HG02798 (cell line): Measurements from ENCODE around the gene C3orf33.

Experiments
- ATAC-seq: cut with Tn5 transposase; IDR thresholded peaks from one replicate; pipeline ENCODE4 v1.9.1; 2021; ENCODE audit warnings: mild to moderate bottlenecking; ENCODE audit not compliant: unreplicated experiment, poor library complexity

Gene C3orf33

DNA sequence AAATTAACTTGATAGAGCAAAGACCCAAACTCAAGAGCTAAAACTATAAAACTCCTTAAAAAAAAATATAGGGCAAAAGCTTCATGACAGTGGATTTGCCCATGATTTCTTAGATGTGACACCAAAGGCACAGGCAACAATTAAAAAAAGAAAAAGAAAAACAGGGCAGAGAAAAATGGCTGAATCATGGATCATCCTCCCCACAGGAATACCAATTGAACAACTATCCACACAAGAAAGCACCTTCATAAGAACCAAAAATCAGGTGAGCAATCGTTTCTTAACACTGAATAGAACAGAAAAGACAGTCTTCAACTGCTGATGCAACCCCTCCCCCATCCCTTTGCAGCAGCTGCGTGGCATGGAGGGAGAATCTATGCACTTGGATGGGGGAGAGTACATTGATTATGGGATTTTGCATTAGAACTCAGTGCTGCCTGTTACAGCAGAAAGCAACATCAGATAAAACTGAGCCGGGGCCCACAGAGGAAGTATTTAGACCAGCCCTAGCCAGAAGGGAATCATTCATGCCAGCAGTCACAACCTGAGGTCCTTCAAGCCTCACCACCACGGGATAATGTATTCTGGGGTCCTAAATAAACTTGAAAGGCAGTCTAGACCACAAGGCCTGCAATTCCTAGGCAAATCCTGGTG, 15.7 kb downstream of the C3orf33 start:
- ATAC-seq: no peak

DNA sequence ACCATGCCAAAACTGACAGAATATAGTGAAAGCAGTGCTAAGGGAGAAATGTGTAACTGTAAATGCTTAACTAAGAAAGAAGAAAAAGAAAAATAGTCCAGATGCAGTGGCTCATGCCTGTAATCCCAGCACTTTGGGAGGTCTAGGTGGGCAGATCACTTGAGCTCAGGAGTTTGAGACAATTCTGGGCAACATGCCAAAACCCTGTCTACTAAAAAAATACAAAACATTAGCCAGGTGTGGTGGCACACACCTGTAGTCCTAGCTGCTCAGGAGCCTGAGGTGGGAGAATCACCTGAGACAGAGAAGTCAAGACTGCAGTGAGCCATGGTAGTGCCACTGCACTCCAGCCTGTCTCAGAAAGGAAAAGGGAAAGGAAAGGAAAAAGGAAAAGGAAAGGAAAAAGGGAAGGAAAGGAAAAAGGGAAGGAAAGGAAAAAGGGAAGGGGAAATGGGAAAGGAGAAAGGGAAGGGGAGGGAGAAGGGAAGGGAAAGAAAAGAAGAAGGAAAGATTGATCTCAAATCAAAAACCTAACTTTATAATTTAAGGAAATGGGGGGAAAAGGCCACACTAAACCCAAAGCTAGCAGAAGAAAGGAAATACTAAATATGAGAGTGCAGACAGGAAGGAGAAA, 20.3 kb downstream of the C3orf33 start:
- no peak for ATAC-seq

DNA sequence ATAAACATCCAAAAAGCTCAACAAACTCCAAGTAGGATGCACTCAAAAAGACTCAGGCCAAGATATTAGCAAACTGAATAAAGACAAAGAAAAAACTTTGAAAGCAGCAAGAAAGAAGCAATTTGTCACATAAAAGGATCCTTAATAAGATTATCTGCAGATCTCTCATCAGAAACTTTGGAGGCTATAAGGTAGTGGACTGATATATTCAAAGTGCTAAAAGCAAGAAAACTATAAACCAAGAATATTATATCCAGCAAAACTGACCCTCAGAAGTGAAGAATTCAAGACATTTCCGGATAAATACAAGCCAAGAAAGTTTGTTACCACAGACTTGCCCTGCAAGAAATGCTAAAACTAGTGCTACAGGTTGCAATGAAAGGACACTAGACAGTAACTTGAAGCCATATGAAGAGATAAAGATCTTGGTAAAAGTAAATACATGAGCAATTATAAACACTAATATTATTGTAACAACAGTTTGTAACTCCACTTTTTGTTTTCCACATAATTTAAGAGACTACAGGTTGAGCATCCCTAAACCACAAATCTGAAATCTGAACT, 23.6 kb downstream of the C3orf33 start:
- no peak for ATAC-seq

DNA sequence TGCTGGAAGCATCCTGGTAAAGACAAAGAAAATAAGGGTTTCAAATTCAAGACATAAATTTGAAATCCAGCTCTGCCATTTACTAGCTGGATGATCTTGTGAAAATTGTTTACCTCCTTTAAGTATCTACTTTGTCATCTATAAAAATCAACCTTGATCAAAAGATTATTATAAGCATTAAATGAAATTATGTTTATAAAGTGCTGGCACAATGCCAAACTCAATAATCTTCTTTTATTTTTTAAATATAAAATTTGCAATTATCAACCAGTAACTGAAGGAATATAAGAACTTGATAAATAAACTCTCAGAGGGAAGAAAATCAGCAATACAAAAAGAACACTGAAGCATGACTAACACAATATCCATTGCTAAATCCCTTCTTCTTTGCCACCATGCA, 25.8 kb downstream of the C3orf33 start:
- no peak for ATAC-seq

DNA sequence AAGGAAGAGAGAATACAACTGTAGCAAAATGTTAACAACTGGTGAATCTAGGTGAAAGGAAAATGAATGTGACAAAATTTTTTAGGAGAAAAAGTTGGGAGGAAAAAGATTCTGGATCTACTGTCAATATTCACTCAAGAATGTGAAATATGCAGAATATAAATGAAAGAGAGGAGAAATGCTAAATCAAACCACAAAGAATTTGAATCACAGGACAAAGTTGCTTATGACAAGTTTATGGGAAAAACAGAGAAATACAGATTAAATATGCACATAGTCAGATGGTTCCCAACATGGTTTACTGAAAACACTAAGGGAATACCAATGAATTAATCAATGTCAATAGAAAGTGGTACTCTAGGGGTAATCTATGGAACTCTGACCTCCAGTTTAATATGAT, 27.6 kb downstream of the C3orf33 start:
- no peak for ATAC-seq

DNA sequence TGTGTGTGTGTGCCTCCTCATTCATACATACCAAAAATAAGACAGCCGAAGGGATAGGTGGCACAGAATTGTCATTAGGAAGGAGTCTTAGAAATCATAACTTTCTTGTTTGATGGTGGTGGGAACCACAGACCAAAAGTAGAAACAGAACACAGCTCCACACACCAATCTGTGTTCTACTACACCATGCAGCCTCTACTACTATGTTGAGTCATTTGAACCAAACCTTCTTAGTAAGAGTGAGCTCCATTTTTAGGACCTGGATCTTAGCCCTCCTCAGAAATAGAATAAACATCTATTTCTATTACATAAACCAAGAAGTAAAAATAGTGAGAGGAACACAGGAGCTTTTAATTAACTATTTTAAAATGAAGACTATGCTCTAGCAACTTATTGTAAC, 33.3 kb downstream of the C3orf33 start:
- no peak for ATAC-seq

DNA sequence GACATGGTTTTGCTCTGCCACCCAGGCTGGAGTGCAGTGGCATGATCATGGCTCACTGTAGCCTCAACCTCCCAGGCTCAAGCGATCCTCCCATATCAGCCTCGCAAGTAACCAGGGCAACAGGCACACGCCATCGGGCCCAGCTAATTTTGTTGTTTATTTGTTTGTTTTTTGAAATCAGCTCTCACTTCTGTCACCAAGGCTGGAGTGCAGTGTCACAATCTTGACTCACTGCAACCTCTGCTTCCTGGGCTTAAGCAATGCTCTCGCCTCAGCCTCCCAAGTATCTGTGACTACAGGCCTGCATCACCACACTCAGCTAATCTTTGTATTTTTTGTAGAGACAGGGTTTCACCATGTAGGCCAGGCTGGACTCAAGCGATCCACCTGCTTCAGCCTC, 35.0 kb downstream of the C3orf33 start:
- ATAC-seq: no peak

DNA sequence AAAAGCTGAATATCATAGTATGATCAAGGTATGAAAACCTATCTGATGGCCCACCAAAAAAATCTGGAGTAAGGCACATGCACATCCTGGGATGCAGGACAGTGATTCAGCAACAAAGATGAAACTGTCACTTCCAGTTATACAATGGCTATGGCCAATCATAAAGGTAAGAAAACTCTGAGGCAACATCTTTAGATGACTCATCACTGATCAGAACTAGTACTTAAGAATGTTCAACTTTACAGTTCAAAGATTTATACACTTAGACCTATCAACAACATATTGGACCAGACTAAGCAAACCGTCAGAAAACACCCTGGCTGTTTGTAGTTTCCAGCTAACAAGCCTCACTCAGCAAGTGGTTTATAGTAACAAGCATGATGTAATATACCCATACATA, 39.9 kb downstream of the C3orf33 start:
- no peak for ATAC-seq

DNA sequence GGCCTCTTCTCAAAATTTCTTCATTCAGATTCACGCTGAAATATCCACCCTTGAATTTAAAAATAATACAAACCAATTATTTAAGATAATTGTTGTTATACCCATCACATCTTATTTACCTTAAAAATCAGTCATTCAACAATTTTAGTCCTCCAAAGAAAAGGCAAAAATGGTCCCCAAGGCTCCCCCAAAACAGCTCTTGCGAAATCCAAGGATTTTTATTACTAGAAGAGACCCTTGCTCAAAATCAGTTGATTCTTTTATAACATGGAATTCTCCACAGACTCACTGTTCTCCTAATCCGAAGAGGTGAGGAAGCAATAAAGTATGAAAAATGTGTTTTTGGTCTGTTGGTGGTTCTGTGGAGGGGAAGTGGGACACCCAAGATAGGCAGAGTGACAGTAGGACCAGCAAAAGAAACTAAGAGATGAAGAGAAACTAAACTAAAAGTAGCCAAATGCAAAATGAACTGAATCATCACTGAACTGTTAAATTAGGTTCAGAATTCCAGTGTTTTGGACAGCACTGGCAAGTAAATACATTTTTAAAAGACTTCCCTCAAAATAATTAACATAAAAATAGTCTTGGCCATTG, 42.1 kb downstream of the C3orf33 start:
- ATAC-seq: no peak

DNA sequence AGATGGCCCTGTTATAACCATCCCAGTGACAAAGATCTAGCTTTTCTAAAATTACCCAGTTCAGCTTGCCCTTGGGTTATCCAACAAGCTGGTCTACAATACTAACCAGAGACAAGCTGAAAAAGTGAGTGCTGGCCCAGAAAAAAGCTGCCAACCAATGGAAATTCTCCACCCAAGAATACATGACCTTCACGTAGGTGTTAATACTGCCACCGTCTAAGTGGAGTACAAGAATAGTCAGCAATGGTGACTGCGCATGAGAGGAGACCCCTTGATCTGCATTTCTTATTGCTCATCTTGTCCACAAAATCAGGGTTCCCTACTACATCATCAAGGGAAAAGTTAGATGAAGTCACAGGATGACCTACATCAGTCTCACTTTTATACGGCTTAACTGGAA, 45.4 kb downstream of the C3orf33 start:
- no peak for ATAC-seq

DNA sequence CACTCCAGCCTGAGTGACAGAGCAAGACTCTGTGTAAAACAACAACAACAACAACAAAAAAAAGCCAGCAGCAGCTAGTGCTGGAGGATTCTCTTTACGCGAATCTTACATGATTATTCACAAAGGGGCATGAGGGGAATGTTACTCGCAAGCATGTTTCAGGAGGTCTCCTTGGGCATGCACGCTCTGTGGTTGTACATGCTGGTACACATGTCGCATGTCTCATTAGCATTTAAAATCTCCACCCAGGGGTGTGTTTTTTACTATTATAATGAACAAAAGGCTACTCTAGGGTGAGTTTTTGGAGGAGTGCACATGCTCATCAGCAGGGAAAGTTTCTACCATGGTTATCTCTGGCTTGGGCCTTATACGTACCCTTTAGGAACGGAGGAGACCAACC, 48.5 kb downstream of the C3orf33 start:
- ATAC-seq: no peak

DNA sequence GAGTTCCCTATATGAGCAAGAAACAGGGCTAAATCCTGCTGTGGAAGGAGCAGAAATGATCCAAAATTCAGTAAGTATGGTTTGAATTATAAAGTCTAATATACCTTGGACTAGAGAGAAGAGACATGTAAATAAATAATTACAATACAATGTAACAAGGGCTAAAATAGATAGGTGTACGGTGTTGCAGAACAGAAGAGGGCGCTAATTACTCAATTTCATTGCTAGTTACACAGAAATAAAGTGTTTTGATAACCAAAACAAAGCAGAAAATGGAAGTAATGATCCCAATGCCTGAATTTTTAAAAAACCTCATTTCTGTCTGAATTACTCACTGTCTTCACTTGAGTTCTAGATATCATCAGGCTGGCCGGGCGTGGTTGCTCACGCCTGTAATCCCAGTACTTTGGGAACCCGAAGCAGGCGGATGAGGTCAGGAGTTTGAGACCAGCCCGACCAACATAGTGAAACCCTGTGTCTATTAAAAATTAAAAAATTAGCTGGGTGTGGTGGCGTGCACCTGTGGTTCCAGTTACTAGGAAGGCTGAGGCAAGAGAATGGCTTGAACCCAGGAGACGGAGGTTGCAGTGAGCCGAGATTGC, 52.9 kb downstream of the C3orf33 start:
- no peak for ATAC-seq

DNA sequence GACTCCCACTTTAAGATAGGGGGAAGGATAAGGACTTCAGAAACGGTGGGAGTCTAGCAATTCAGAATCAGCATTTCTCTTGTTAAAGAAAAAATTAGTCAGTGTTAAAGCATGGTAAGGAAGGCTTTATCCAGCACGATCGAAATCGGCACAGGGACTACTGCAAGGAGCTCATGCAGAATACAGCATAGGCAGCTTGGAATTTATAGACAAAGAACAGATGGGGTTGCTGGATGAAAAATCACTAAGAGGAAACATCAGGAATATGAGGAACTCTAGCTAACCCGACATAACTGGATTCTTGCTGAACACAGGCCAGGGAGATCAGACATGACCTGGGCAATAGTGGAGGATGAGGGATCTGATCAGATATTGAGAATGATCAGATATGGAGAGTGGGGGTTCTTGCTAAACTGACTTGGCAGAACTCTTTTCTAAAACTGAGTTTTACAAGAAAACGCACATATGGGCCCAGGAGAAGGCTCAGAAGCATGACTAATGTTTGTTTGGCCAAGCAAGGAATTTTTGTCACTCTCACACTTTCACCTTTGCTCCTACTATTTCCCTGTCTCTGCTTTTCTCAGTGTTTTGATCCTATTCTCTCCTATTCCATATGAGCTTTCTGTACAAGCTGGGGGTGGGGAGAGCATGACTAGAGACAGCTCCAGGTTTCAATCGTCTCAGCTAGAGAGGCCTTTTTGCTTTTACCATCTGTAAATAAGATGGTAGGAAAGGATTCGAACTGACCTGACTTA, 57.3 kb downstream of the C3orf33 start:
- ATAC-seq: no peak

DNA sequence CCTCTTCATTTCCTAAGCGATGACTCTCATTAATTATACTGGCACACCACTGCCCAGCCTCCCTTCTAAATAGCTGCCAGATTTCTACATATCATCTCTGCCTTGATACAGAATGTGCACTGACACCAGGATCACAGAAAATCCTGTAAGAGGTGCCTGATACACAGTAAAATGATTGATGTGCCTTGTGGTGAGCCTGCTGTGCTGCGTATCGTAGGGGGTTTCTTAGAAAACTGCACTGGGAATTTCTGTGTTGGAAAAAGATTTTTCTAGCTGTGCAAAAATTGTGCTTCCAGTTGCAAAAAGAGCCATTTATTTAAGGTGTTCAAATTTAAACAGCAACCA, 58.2 kb downstream of the C3orf33 start:
- ATAC-seq: no peak

DNA sequence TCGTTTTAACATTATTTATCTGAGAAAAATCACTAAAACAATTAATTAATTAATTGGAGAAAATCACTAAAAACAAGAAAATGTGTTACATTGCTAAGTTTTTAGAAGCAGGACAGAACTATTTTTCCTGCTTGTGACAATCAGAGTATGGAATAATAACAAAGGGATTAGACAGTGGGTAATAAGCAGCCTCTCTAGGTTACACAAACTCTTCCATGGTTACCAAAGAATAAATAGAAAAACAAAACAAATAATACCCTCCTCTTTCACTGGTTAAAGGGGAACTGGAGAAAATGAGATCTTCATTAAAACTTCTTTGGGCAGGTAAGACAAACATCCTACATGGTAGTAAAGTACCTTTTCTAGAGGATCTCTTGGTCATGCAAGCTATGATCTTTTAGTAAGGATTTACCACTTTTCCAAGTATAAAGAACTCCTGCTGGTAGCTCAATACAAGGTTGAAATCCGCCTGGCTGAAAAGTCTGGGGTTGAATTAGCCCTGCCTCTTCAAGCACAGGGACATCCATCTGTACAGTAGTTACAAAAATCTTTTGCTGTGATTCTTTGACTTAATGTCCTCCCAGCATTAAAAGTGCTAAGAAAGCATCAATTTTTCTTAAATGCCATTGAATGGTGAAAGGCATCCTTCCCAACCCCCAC, 58.7 kb downstream of the C3orf33 start:
- no peak for ATAC-seq

DNA sequence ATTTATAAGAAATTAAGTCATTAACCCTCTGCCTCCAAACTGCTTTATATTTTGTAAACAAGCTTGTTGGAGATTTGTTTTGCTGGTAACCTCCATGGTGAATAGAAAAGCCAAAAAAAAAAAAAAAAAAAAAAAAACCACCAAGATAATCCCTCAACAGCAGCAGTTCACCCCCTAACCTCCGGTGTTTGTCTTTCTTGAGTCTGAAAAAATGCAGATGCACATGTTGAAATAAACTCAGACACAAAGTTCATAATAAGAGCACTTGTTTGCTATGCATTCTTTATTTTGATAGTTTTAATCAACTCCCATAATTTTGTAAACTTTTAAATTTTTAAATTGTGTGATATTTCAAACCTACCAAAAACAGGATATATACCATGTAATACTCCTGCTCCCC, 59.4 kb downstream of the C3orf33 start:
- ATAC-seq: no peak

DNA sequence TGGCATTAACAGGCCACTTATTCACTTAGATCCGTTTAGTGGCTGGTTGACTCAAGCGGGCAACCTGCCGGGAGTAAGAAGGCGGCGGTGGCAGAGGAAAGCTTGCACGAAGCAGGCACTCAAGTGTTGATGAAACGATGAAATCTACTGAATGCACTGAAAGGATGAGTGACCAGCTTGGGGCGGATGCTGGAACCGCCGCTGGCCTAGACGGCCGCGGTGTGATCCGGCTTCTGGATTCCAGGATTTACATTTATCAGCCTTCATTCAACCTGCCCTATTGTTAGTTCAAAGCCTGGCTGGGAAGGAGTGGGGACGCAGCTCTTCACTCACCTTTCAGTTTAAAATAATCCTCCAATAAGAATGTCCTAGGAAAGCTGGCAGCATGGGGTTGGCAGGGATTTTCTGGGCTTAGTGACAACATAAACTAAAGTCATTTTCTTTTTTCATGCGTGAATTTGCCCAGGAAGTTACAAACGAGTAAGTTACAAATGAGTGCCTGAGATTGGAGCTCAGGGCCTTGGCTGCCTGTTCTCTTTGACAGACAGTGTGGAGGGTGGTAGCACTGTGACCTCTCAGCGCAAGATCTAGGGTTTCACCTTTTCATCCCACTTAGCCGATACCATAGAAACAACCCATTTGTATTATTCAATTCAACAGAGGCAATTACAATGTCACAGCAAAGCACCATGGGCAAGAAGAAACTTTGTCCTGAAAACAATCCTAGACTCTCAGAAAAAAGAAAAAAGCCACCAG, 60.1 kb downstream of the C3orf33 start:
- ATAC-seq: no peak

DNA sequence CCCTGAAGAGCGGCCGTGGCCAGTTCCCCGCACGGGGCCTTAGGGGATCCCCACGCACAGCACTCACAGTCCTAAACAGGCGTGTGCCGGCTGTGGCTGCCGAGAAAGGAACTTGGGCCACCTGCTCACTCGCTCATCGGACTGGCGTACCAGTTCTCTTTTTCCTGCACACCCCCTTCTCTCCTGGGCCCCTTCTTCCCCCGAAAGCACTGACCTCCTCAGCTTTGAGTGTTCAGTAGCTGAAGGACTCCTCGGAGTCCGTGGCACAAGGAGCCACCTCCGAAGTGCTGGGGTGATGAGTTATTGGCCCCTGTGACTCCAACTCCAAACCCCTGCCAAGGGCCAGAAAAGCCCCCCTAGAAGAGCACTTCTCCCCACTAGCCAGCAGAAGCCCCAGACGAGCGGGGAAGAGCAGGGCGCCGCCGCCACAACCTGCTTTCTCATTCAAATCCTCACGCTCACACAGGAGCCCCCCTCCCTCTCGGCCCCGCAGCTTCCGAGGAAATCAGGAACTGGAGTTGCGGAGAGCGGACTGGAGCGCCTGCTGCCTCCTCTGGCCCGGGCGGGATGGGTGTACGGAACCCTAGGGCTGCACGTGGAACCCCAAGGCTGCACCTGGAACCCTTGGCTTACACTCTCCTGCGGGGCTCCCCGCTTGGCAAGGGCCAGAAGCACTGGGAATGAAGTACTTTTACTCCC, 61.3 kb downstream of the C3orf33 start, which contains the start of gene PLCH1:
Gene PLCH1 (minus strand): TSS at position 446 of the 699 bp plus-strand sequence. CDS start 40,847 bp downstream, outside the sequence.
- peak; percentile 58 for ATAC-seq
